ENCODE data around the gene WDR59.
"Not testable (repeated sequence)": the region's sequence is repeated elsewhere in the genome, so short reads cannot be mapped to it uniquely, and the experiment has no call there.

The WDR59 gene

GRCh38 chr16:75010427-75010826, 25.5 kb upstream of the WDR59 start:
- DNase-seq, result no peak

GRCh38 chr16:75007443-75007842, 22.5 kb upstream of the WDR59 start:
- no peak for DNase-seq

- DNase-seq, result no peak
Observed at GRCh38 chr16:75005697-75006096, 20.8 kb upstream of the WDR59 start.

- DNase-seq, result no peak
Observed at GRCh38 chr16:75004460-75004859, 19.5 kb upstream of the WDR59 start.

- no peak for DNase-seq
Observed at GRCh38 chr16:75003931-75004330, 19.0 kb upstream of the WDR59 start.

- no peak for DNase-seq
Observed at GRCh38 chr16:75002474-75002873, 17.6 kb upstream of the WDR59 start.

GRCh38 chr16:75000481-75001081, 15.7 kb upstream of the WDR59 start:
- DNase-seq, result no peak

- no peak for DNase-seq
Observed at GRCh38 chr16:74999609-75000480, 14.9 kb upstream of the WDR59 start.

- no peak for DNase-seq
Observed at GRCh38 chr16:74999219-74999608, 14.3 kb upstream of the WDR59 start.

GRCh38 chr16:74998481-74999218, 13.7 kb upstream of the WDR59 start, which contains the start of gene ZNRF1:
Gene ZNRF1 (plus strand): TSS chr16:74999024. CDS start chr16:74999672, 648 bp downstream.
- no peak for DNase-seq

GRCh38 chr16:74997042-74997491, 12.1 kb upstream of the WDR59 start:
- no peak for DNase-seq

- DNase-seq, result no peak
Observed at GRCh38 chr16:74995986-74996385, 11.1 kb upstream of the WDR59 start.

GRCh38 chr16:74991593-74992403, 6.9 kb upstream of the WDR59 start:
- no peak for DNase-seq

GRCh38 chr16:74991268-74991592, 6.3 kb upstream of the WDR59 start:
- no peak for DNase-seq

- DNase-seq, result no peak
Observed at GRCh38 chr16:74990832-74991231, 5.9 kb upstream of the WDR59 start.

GRCh38 chr16:74989864-74990263, 4.9 kb upstream of the WDR59 start:
- not testable (repeated sequence) for DNase-seq

- DNase-seq, result no peak
Observed at GRCh38 chr16:74987027-74987681, 2.2 kb upstream of the WDR59 start.

GRCh38 chr16:74984194-74984528, 762 bp downstream of the WDR59 start:
- DNase-seq, result no peak

- no peak for DNase-seq
Observed at GRCh38 chr16:74982256-74982655, 2.7 kb downstream of the WDR59 start.

GRCh38 chr16:74975591-74975990, 9.3 kb downstream of the WDR59 start:
- DNase-seq, result no peak

- DNase-seq, result no peak
Observed at GRCh38 chr16:74973304-74973703, 11.6 kb downstream of the WDR59 start.

- no peak for DNase-seq
Observed at GRCh38 chr16:74954763-74955162, 30.2 kb downstream of the WDR59 start.
